ENCODE data around the gene HPS1.
A peak's percentile ranks its signal among the peaks of the same experiment; 100 is the strongest.

The HPS1 gene

DNA sequence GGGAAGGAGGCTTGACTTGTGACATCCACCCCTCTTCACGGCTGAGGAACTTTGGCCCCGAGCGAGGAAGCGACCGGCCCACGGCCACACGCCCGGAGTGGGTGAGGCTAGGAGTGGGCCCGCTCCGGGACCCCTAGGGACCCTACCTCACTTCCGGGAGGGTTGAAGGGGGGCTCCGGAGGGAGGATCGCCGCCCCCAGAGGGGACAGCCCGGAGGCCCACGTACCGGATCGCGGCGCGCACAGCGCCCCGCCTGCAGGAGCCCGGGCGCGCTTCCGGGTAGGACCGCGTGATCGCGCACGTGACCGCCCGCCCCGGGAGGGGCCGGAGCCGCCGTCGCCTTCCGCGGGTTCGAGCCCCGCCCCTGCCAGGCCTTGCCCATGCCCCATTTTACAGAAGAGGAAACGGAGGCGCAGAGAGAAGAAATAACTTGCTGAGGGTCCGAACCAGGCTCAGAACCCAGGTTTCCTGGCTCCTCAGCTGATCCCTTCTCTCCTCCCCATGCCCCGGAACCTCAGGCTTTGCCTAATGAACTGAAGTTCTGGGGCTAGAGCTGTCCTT lies at the start of gene HPS1:
Gene HPS1, minus strand, starts transcription at position 275 of the 561 bp plus-strand sequence. CDS start 3,695 bp downstream, outside the sequence.
- DNase-seq = peak; percentile 51

DNA sequence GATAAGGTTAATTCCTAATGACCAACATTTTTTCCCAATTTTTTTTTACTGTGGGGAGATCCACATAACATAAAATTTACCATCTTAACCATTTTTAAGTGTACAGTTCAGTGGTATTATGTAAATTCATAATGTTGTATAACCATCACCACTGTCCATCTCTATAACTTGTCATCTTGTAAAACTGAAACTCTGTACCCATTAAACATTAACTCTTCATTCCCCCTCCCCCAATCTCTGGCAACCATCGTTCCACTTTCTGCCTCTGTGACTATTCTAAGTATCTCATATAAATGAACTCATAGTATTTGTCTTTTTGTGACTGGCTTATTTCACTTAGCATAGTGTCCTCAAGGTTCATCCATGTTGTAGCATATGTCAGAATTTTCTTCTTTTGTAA lies 46.0 kb upstream of the HPS1 start:
- DNase-seq = no peak

DNA sequence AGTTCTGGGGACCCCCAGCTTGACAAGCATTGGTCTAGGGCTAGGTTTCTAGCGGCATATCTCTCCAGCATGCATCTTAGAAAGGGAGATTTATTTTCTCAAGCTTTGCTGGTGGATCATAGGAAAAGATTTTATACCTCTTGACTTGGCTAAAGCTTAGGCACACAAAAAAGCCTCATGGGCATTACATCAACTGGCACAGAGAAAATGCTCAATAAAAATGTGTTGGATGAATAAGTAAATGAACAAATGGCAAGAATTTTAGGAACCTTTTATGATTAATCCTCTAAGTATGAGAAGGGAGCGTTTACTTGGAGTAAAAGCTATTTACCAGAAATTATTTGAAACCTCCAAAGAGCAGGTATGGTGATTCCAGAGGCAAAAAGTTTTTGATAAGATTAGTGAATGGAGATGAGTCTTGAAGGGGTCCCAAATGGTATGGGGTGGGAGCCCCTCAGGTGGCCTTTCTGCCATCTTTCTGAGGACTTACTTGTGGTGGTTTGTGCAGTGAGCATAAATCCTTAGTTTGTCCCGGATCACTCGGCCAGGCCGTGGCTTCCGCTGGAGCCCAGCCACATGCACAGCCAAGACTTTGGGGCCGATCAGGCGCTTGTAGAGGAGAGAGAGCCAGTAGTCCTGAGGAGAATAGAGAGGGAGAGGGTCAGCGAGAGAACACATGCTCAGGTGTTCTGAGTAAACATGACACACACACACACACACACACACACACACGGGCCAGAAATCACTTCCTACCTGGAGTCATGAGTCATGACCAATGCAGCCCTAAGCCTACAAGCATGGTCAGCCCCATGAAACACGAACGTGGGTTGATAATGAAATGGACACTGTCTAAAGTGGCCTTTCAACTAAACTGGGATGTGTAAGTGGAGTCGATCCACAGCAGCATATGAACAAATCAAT lies 43.1 kb upstream of the HPS1 start:
- DNase-seq = no peak

- DNase-seq = peak; percentile 72
Observed at GRCh38 chr10:98488669-98489430, 42.1 kb upstream of the HPS1 start.

DNA sequence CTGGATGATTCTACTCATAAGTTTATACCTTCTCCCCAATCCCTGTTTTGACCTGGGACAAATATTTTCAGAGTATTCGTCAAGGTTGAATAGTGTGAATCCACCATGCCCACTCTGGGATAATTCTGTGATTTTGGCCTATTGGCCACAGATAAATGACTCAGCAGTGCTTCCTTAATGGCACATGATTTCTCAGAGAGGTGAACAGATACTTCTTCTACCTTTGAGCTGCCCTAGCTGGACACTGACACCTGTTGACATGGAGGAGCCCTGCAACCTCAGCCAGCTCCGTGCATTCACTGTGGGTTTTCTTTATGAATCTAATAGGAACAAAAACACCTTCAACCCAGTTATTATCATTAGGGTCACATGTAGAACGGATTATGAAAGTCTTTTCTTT lies 40.9 kb upstream of the HPS1 start:
- no peak for DNase-seq

DNA sequence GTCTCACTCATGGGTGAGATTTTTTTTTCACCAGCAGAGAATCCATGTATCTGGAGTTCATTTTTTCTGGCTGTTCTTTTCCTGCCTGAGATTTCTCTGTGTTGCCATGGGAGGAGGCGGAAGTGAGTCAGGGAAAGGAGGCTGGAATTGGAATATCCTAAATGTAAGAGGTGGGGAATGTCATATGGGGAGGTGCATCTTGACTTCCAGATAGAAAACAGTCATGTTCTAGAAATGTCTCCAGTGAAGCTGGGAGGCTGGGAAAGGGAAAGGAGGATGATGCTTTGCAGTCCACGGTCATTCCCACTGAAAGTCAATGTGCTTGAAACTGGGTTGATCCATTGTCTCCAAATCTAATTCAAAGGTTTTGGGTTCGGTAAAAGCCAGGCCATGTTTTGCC lies 39.7 kb upstream of the HPS1 start:
- DNase-seq = no peak

GRCh38 chr10:98485959-98486358 lies 39.2 kb upstream of the HPS1 start:
- no peak for DNase-seq

- DNase-seq = no peak
Observed at GRCh38 chr10:98483658-98484057, 36.9 kb upstream of the HPS1 start.

- DNase-seq = no peak
Observed at GRCh38 chr10:98482096-98482495, 35.4 kb upstream of the HPS1 start.

- DNase-seq = no peak
Observed at GRCh38 chr10:98481404-98481945, 34.7 kb upstream of the HPS1 start.

GRCh38 chr10:98478430-98479222 lies 31.9 kb upstream of the HPS1 start:
- no peak for DNase-seq

- DNase-seq = no peak
Observed at GRCh38 chr10:98477861-98478260, 31.1 kb upstream of the HPS1 start.

GRCh38 chr10:98474628-98475027 lies 27.9 kb upstream of the HPS1 start:
- DNase-seq = no peak

- DNase-seq = peak; percentile 27
Observed at GRCh38 chr10:98472196-98472595, 25.5 kb upstream of the HPS1 start.

- no peak for DNase-seq
Observed at GRCh38 chr10:98470850-98471249, 24.1 kb upstream of the HPS1 start.

DNA sequence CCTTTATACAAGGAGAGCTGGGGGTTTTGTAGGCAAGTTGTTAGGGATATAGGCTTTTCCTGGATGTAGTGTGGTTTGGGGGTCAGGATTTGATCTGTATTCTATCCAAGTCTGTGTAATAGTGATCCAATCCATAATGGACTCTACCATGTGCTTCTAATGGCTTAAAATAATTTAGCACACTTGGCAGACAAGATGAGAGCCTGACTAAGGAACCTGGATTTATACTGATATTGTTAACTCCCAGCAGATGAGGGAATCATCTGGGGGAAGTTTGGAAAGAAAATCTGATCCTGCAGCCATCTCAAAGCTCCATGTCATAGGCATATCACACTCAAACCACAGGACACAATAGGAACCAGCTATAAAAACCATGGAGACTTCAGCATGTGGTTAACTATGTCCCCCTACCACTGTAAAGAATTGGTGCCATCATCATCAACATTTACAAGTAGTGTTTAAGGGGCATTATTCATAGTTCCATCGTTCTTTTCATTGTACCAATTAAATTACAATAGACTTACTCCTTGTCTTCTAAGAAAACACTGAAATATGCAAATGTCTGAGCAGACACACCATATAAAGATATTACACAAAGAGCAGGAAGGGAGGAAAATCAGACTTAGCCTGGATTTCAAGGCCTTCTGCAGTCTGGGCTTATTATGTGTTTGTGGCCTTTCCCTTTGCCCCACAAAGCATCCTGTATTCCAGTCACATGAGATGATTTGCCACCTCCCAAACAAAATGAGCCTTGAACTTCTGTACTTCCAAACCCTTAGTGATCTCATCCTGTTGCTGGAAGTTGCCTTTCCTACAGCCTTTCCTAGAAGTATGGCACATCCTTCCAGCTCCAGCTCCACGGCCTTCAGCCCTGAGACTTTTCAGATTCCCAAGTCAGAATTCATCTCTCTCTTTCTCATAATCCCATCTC lies 22.5 kb upstream of the HPS1 start:
- no peak for DNase-seq

DNA sequence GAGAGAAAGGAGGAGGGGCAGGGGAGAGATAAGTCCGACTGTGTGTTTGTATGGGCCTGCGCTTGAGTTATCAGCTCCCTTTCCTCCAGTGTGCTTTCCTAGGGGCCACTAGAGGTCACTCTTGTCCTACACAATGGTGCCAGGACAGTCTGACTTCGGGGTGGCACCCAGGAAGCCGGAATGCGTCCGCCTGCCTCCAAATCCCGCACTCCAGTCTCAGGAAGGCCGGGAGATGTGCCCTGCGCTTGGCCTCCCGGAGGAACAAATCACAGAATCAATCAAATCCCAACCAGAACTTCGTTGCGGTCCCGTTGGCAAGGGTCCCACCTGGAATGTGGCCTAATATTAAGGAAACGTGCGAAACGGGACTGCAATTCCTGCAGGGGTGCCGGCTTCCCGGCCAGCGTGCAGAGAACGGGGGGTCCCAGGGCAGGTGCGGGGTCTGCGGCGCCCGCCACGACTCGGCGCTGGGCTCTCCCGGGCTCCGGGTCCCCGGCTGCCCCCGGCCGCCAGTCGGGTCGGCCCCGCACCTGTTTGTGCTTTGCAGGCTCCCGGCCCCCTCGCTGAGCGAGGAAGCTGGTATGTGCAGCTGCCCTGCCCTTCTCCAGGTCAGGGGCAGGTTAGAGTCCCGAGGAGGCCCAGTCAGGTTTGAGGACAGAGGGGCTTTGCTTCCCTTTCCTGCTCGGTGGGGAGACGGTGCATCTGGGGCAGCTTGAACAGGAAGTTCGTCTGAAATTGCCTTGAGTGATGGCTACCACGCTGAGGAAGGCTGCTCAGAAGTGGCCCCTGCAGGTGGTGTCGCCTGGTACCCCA lies 21.0 kb upstream of the HPS1 start:
- peak; percentile 88 for DNase-seq

- DNase-seq = no peak
Observed at GRCh38 chr10:98466861-98467505, 20.2 kb upstream of the HPS1 start.

- no peak for DNase-seq
Observed at GRCh38 chr10:98465866-98466265, 19.1 kb upstream of the HPS1 start.

Data from NCI-H82 (cell line).